ENCODE data around the gene SLC66A2. TPM values are rescaled to one million over a fixed set of nuclear protein-coding genes. Genes with fewer than 3 reads are reported as not detected.

Gene SLC66A2
- total RNA-seq, 2 donors from 2014 or later, result 35.1 to 40.1 TPM

GRCh38 chr18:79853993-79854364, 97.5 kb downstream of the SLC66A2 start:
- Mint-ChIP-seq H3K27ac (no peak overlapping the region), H3K27me3 (ENCODE audit: low read depth) (peaks cover 6% of the 10 kb centered on the region), H3K4me1 (ENCODE audit: low read depth) (no peaks in the 10 kb centered on the region), H3K9me3 (no peaks in the 10 kb centered on the region), H3K4me3 (no peak overlapping the region), H3K36me3 (ENCODE audit: insufficient read depth in 2 of 2) (no peaks in the 10 kb centered on the region)
- no peak for DNase-seq
- ATAC-seq (replicated peaks in 1 of 2), result no peak

GRCh38 chr18:79853303-79853992, 98.0 kb downstream of the SLC66A2 start:
- ATAC-seq (replicated peaks in 1 of 2) (no peak), DNase-seq (no peak)
- H3K4me3 Mint-ChIP-seq, result no peak overlapping the region
- H3K4me1 Mint-ChIP-seq (ENCODE audit: low read depth), result no peaks in the 10 kb centered on the region
- H3K27ac Mint-ChIP-seq, result no peak overlapping the region
- no peaks in the 10 kb centered on the region for H3K9me3 Mint-ChIP-seq
- peaks cover 6% of the 10 kb centered on the region for H3K27me3 Mint-ChIP-seq (ENCODE audit: low read depth)
- H3K36me3 Mint-ChIP-seq (ENCODE audit: insufficient read depth in 2 of 2), result no peaks in the 10 kb centered on the region

- no peak overlapping the region for H3K27ac Mint-ChIP-seq
- H3K36me3 Mint-ChIP-seq (ENCODE audit: insufficient read depth in 2 of 2), result no peaks in the 10 kb centered on the region
- H3K27me3 Mint-ChIP-seq (ENCODE audit: low read depth), result peaks cover 6% of the 10 kb centered on the region
- H3K9me3 Mint-ChIP-seq, result no peaks in the 10 kb centered on the region
- DNase-seq, result no peak
- no peak for ATAC-seq (replicated peaks in 1 of 2)
- H3K4me1 Mint-ChIP-seq (ENCODE audit: low read depth), result no peaks in the 10 kb centered on the region
- no peak overlapping the region for H3K4me3 Mint-ChIP-seq
Measured at GRCh38 chr18:79852561-79853302, 98.7 kb downstream of the SLC66A2 start.

Other genes with a start within 250 kb of the SLC66A2 start
- gene KCNG2, start 153.7 kb downstream of the SLC66A2 start, total RNA-seq, result not detected
- gene HSBP1L1, start 13.0 kb upstream of the SLC66A2 start, total RNA-seq, result 10 to 100 TPM; 11.2 to 11.8 TPM
- gene TXNL4A, start 36.9 kb upstream of the SLC66A2 start, total RNA-seq, result 100 to 1,000 TPM in 1 of 2 donors, 10 to 100 TPM in 1; 92.9 to 105 TPM
- 10 to 100 TPM; 13.9 to 17.7 TPM for gene RBFA, start 82.8 kb upstream of the SLC66A2 start, total RNA-seq
- gene ADNP2, start 157.6 kb upstream of the SLC66A2 start, total RNA-seq, result 10 to 100 TPM; 25.1 to 33.4 TPM